DOHH2 (cell line): ENCODE measurements around the gene DPH6.

ENCODE experiments used
- CTCF ChIP-seq: fragments of 200-600 bp; sonication (generic); IDR thresholded peaks from one replicate; pipeline ENCODE4 v1.5.1; 2014; ENCODE audit warnings: antibody characterized with exemption, mild to moderate bottlenecking, low read depth, low read length; ENCODE audit not compliant: poor library complexity, severe bottlenecking
- EZH2phosphoT487 ChIP-seq: fragments of 200-600 bp; sonication (generic); IDR thresholded peaks from 2 replicates; pipeline ENCODE4 v1.6.1; 2017; ENCODE audit warnings: borderline replicate concordance, mild to moderate bottlenecking, antibody characterized with exemption, low read length, moderate library complexity, mixed read lengths

GRCh38 chr15:35540885-35541284 is 5.1 kb downstream of the DPH6 start:
- no peak for TF ChIP-seq CTCF
- TF ChIP-seq EZH2phosphoT487 = no peak
